Superior temporal gyrus (tissue), 1 donor: Measurements from ENCODE around the gene ST8SIA2.
A peak's percentile ranks its signal among the peaks of the same experiment; 100 is the strongest.
"Not testable (repeated sequence)": the region's sequence is repeated elsewhere in the genome, so short reads cannot be mapped to it uniquely, and the experiment has no call there.

Source experiments
- DNase-seq: peaks from one replicate; pipeline ENCODE4 v3.0.0-alpha.2; 2016; ENCODE audit errors: extremely low spot score

ST8SIA2 gene

GRCh38 chr15:92438471-92438870, 44.8 kb downstream of the ST8SIA2 start:
- DNase-seq, result no peak

DNA sequence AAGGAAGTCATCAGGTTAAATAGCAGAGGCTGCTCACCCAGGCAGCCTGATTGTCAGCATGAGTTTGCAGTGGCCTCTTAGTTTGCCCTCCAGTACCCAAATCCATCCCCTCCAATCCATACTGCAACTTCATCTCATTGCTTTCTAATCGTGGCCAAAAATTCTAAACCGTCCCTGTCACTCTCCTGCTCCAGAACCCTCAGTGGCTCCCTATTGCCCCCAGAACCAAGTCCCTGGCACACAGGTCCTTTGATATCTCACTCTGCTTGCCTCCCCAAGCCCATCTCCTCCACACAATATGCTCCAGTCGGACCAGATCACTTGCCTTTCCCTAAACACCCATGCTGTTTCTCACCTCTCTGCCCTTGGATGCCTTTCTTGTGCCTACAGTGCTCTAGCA, 49.7 kb downstream of the ST8SIA2 start:
- DNase-seq, result no peak

- no peak for DNase-seq
Measured at GRCh38 chr15:92444631-92445030, 51.0 kb downstream of the ST8SIA2 start.

GRCh38 chr15:92448370-92448769, 54.7 kb downstream of the ST8SIA2 start:
- DNase-seq, result no peak

GRCh38 chr15:92449476-92449875, 55.8 kb downstream of the ST8SIA2 start:
- no peak for DNase-seq

DNA sequence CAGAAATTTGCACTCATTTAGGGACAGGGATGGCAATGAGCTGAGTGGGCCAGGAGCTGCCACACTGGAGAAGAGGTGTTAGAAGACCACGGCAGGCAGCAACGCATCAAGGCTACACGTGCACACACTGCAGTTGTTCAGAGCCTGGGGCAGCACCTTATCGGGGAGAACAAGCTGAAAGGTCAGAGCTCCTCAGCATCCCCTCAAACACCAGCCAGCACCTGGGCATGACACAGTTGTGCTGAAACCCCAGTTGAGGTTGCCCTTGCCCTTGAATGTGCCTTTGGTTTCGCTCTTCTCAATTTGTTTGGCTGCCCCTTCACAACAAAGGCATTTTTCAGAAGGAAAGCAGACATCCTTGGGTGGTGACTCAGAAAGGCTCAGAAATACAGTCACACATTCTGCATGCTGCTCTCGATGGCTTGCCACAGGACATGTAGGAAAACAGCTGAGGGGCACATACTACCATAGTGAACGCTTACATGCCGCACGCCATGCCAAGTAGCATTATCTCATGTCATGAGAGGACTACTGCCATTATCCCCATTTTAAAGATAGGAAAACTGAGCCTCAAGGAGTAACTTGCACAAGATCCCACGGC, 57.6 kb downstream of the ST8SIA2 start:
- no peak for DNase-seq

- DNase-seq, result no peak
Measured at GRCh38 chr15:92452143-92452542, 58.5 kb downstream of the ST8SIA2 start.

- DNase-seq, result no peak
Measured at GRCh38 chr15:92453607-92454006, 59.9 kb downstream of the ST8SIA2 start.

DNA sequence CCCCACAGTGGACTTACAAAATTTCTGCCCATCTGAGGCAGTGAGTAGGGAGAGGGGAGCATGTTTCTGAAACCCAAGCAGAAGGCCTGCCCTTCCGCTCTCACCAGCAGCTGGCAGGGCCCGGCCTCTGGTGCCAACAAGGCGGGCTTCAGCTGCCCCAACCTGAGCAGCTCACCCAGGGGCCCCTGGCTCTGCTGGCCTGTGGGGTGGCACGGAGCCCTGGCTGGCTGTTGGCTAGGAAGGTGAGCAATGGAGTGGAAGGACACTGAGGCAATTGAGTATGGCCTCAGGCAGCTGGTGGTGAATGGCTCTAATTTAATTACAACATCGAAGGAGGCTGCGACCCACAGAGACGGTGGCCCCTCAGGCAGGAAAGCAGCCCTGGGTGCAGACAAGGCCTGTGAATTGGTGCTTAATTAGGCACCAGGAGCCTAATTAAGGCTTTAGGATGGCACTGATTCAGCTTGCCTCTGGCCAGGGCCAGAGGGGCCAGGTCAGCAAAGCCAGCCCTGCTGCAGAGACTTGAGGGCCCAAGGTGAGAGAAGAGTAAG, 60.9 kb downstream of the ST8SIA2 start:
- no peak for DNase-seq

DNA sequence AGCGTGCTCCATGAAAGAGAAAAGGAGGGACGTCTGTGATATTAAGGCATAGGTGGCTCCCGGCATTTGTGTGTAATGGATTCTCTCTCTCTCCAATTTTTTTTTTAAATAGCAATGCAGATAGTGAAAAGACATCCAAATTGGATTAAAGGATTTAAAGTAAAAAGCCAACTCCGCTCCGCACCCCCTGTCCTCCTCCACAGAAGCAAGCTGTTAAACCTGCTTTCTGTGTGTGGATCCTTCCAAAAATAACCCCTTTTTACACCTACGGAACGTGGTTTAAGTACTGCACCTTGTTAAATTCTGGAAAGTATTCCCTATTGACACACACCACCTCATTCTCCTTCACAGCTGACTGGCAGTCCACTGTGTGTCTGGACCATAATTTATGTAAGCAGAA, 61.6 kb downstream of the ST8SIA2 start:
- DNase-seq, result no peak

- DNase-seq, result no peak
Measured at GRCh38 chr15:92457471-92458041, 63.9 kb downstream of the ST8SIA2 start.

- peak; percentile 40 for DNase-seq
Measured at GRCh38 chr15:92460023-92460422, 66.3 kb downstream of the ST8SIA2 start.

DNA sequence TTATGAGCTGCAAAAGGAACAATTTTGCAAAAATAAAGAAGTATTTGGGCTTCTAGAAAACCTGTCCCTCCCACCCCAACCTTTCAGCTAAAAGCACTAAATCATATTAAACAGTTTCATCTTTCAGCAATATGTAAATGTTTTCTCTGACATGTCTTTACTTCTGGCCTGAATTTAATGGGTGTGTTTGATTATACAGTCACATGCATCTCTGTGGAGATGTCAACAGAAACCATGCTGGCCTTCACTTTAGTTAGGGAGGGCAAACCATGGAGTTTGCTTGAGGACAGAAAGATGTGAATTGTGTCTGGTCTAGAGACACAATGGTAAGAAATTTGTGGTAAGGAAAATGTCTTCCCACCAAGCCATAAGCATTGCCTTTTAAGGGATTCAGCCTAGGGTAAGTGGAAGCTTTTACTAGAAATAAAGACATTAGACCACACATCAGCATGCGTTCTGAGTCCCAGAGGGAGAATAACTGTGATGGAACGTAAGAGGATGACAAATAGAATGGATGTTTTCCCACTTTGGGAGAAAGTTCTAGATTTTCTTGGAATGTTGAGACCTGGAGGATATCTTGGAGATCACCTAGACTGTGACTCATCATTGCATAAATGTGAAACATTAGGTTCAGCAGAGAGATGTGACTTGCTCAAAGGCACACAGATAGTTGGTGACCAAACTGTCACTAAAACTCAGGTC, 68.9 kb downstream of the ST8SIA2 start:
- no peak for DNase-seq

DNA sequence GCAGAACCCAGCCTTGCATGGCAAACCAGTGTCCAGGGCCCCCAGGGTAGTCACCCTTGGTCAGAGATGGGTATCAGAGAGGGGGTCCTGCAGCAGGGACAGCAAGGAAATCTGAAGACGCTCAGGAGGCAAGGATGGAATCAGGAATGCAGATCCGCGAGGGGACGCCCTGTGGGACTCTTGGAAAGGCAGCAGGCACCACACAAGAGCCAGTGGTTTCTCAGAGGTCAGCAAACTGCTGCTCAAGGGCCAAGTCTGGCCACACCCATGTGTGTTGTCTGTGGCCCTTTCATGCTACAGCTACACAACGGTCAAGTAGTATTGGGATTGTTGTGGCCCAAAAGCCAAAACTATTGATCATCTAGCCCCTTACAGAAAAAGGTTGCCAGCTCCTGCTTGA, 69.7 kb downstream of the ST8SIA2 start:
- no peak for DNase-seq

GRCh38 chr15:92463826-92464225, 70.1 kb downstream of the ST8SIA2 start:
- DNase-seq, result no peak

DNA sequence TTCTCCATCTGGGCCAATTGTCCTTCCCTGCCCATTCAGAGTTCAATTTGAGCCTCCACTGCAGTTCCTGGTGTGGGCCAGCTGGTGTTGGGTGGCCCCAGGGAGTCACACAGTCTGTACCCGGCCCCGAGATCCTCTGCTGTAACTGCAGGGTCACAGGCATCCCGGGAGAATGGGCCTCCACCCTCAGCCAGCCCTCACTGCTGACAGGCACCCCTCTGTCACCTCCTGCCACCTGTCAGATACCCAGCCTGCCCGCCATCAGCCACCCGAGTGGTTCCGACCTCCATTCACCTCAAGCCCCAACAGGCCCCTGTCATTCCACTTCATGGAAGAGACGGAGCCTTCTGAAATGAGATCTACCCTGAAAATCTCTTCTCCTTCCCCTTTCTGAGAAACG, 73.2 kb downstream of the ST8SIA2 start:
- DNase-seq, result no peak

- no peak for DNase-seq
Measured at GRCh38 chr15:92467245-92467644, 73.6 kb downstream of the ST8SIA2 start.

GRCh38 chr15:92468991-92469390, 75.3 kb downstream of the ST8SIA2 start:
- DNase-seq, result no peak

- no peak for DNase-seq
Measured at GRCh38 chr15:92471288-92471687, 77.6 kb downstream of the ST8SIA2 start.

- no peak for DNase-seq
Measured at GRCh38 chr15:92473756-92474155, 80.1 kb downstream of the ST8SIA2 start.

GRCh38 chr15:92479730-92480129, 86.0 kb downstream of the ST8SIA2 start:
- not testable (repeated sequence) for DNase-seq

GRCh38 chr15:92480361-92480760, 86.7 kb downstream of the ST8SIA2 start:
- DNase-seq, result no peak

DNA sequence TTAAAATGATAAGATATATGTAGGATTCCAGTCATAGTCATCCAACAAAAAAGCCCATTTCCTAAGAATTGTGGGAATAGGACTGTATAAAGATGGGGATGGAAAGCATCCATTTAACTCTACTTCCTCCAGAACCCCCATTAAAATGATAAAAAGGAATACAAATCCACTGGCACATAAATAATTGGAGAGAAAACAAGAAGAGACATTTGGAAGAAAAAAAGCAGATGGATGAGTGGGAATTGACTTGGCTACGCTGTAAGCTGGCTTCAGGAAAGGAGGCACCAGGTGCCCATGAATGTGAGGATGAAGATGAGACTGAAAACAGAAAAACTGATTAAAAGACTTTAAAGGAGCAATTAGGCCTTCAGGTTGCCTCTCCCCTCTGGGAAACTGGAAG, 91.8 kb downstream of the ST8SIA2 start:
- DNase-seq, result no peak
